Measurements from ENCODE around the gene GHR. TPM values are rescaled to one million over a fixed set of nuclear protein-coding genes. Genes with fewer than 3 reads are reported as not detected.

GHR gene
- total RNA-seq, 1 donor from 2014 or later = not detected

DNA sequence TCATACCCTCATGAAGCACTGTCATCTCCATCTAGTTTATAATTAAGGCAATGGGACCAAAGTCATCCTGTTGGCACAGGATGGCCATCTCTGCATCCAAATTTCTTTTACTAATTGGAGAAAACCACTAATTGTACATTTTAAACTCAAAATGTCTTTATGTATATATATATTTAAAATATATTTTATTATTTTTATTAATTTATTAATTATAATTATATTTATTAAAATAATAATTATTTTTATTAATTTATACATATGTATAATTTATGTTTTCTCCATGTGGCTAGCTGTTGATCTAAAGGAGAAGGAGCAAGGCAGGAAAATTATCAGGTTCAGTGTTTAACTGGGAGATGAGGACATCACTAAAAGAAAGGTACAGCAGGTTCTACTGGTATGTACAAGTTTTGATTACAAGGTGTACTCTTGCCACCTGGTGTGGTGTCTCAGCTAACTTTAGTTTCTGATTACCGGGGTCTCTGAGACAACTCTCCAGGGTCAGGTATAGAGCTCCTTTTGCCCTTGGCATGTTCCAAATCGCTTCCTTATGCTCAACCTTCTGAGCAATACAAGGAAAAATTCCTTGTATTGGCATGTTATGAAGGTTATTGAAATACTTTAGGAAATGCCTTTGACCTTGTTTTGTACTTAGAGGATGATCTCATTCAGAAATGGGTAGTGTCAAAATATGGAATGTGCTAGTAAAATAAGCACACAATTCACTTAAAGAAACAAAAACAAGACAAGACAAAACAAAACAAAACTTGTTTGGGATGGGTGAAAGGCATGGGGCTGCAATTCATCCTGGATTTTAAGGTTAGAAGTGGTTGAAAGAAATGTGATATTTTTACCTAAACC, 79.6 kb downstream of the GHR start:
- H3K9me3 Mint-ChIP-seq = no peaks in the 10 kb centered on the region
- DNase-seq (ENCODE audit: low spot score) = no peak
- H3K27me3 Mint-ChIP-seq (ENCODE audit: insufficient read depth) = no peaks in the 10 kb centered on the region
- no peak overlapping the region for H3K27ac Mint-ChIP-seq
- H3K36me3 Mint-ChIP-seq (ENCODE audit: low read depth) = no peaks in the 10 kb centered on the region
- no peak overlapping the region for H3K4me3 Mint-ChIP-seq
- H3K4me1 Mint-ChIP-seq (ENCODE audit: low read depth) = no peaks in the 10 kb centered on the region
- intact Hi-C loops (cut with micrococcal nuclease) = no loop called here

DNA sequence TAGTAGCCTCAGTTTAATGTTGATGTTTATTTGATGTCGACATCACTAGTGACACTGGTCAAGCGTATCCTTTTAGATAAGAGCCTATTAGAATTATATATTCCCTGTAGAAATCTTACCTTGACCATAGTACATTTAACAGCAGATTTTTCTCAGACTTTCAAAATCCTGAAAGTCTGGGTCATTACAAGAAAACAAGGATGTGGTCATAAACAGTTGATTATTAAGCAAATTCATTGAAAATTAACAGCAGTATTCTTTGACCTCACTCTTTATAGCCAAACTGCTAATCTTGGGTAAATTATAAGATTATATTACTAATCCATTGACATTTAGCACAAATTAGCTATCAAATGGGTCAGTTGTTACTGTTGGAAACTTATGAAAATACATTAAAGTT, 83.4 kb downstream of the GHR start:
- DNase-seq (ENCODE audit: low spot score) = no peak
- no peaks in the 10 kb centered on the region for H3K4me1 Mint-ChIP-seq (ENCODE audit: low read depth)
- no peak overlapping the region for H3K4me3 Mint-ChIP-seq
- H3K27me3 Mint-ChIP-seq (ENCODE audit: insufficient read depth) = no peaks in the 10 kb centered on the region
- intact Hi-C loops (cut with micrococcal nuclease) = no loop called here
- no peaks in the 10 kb centered on the region for H3K9me3 Mint-ChIP-seq
- H3K27ac Mint-ChIP-seq = no peak overlapping the region
- no peaks in the 10 kb centered on the region for H3K36me3 Mint-ChIP-seq (ENCODE audit: low read depth)

DNA sequence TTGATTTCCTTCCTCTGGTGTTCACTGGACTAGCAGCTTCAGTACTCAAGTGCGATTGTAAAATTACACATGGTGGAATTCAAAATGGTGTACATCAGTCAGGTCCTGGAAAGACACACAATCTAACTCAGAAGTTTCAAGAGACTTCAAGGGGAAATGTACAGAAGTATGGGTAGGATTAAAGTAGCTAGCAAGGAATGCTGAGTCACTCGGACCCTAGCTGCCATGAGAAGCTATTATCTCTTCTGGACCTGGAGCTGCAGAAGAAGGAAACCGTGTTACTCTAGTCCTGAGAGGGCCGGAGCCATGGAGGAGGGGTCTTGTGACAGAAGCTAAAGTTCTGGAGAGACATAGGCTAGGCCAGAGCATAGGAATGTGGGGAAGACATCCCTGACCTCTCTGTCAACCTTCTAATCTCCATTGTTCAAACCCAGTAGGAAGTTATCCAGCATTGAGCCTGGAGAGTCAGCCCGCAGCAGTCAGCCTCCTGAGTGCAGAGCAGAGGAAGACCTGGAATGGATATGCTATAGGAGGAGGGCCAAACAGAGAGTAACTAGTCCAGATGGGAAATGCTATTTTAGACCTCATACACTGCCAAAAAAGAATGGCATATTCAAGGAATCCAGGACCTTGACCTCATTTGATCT, 84.3 kb downstream of the GHR start:
- no peak overlapping the region for H3K4me3 Mint-ChIP-seq
- H3K27me3 Mint-ChIP-seq (ENCODE audit: insufficient read depth) = no peaks in the 10 kb centered on the region
- no peaks in the 10 kb centered on the region for H3K4me1 Mint-ChIP-seq (ENCODE audit: low read depth)
- no peaks in the 10 kb centered on the region for H3K36me3 Mint-ChIP-seq (ENCODE audit: low read depth)
- no peak for DNase-seq (ENCODE audit: low spot score)
- no peak overlapping the region for H3K27ac Mint-ChIP-seq
- no peaks in the 10 kb centered on the region for H3K9me3 Mint-ChIP-seq
- intact Hi-C loops (cut with micrococcal nuclease) = no loop called here

DNA sequence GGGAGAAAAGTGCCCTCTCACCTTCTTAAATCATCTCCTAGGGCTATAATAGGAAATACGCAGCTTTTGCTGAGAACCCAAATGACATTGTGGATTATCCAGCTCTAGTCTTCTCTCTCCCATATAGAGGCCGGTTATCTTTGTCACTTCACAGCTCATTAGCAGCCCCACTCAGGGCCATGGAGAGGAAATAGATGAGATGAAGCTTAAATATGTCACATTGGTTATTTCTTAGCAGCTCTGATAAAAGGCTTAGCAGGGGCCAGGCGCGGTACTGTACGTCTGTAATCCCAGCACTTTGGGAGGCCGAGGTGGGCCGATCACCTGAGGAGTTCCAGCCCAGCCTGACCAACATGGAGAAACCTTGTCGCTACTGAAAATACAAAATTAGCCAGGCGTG, 90.0 kb downstream of the GHR start:
- Mint-ChIP-seq H3K4me1 (ENCODE audit: low read depth) (no peaks in the 10 kb centered on the region), H3K36me3 (ENCODE audit: low read depth) (no peaks in the 10 kb centered on the region), H3K27me3 (ENCODE audit: insufficient read depth) (no peaks in the 10 kb centered on the region), H3K27ac (no peak overlapping the region), H3K9me3 (no peaks in the 10 kb centered on the region), H3K4me3 (no peak overlapping the region)
- intact Hi-C loops (cut with micrococcal nuclease) = no loop called here
- DNase-seq (ENCODE audit: low spot score) = no peak

DNA sequence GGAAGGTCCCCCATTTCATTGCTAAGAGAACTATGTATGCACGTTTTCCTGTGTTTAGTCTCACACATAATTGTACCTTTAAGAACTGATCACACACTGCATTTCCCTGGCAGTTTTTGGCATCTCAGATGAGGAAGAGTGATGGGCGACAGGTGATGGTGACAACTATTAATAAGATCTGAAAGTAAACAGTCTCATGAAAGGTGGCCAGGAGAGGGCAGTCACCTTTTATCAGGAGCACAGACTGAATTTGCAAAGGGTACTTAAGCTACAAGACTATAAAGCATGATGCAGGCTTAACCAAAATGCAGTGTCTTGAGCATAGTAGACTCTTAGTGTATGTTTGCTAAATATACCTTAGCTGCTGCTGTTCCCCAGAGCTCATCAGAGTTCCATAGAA, 91.5 kb downstream of the GHR start:
- Mint-ChIP-seq H3K4me3 (no peak overlapping the region), H3K36me3 (ENCODE audit: low read depth) (no peaks in the 10 kb centered on the region), H3K4me1 (ENCODE audit: low read depth) (no peaks in the 10 kb centered on the region), H3K27ac (no peak overlapping the region), H3K9me3 (no peaks in the 10 kb centered on the region), H3K27me3 (ENCODE audit: insufficient read depth) (no peaks in the 10 kb centered on the region)
- DNase-seq (ENCODE audit: low spot score) = no peak
- intact Hi-C loops (cut with micrococcal nuclease) = no loop called here

- Mint-ChIP-seq H3K4me1 (ENCODE audit: low read depth) (no peaks in the 10 kb centered on the region), H3K9me3 (no peaks in the 10 kb centered on the region), H3K27ac (no peak overlapping the region), H3K27me3 (ENCODE audit: insufficient read depth) (no peaks in the 10 kb centered on the region), H3K4me3 (no peak overlapping the region), H3K36me3 (ENCODE audit: low read depth) (no peaks in the 10 kb centered on the region)
- intact Hi-C loops (cut with micrococcal nuclease) = no loop called here
- no peak for DNase-seq (ENCODE audit: low spot score)
Measured at GRCh38 chr5:42515504-42515903, 92.3 kb downstream of the GHR start.

GRCh38 chr5:42516282-42517042, 93.2 kb downstream of the GHR start:
- no peaks in the 10 kb centered on the region for H3K27me3 Mint-ChIP-seq (ENCODE audit: insufficient read depth)
- DNase-seq (ENCODE audit: low spot score) = no peak
- no peaks in the 10 kb centered on the region for H3K4me1 Mint-ChIP-seq (ENCODE audit: low read depth)
- no peaks in the 10 kb centered on the region for H3K36me3 Mint-ChIP-seq (ENCODE audit: low read depth)
- no peak overlapping the region for H3K4me3 Mint-ChIP-seq
- intact Hi-C loops (cut with micrococcal nuclease) = no loop called here
- H3K27ac Mint-ChIP-seq = no peak overlapping the region
- no peaks in the 10 kb centered on the region for H3K9me3 Mint-ChIP-seq

DNA sequence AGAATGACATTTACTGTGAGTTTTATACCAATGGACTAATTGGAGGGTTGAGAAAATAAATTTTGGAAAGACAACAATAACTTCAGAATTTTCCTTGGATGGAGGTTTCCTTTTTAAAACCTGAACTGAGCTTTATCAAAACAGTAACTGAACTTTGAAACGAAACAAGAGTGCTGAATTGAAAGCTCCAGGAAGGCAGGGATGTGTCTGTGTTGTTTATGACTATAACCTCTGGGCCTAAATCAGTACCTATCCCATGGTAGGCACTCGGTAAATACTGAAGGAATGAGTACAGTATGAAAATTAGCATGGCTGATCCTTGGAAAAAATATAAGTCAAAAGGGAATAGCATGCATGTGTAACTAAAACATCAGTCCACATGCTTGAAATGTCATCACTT, 93.9 kb downstream of the GHR start:
- no peak overlapping the region for H3K27ac Mint-ChIP-seq
- no peak overlapping the region for H3K4me3 Mint-ChIP-seq
- DNase-seq (ENCODE audit: low spot score) = no peak
- no peaks in the 10 kb centered on the region for H3K9me3 Mint-ChIP-seq
- H3K36me3 Mint-ChIP-seq (ENCODE audit: low read depth) = no peaks in the 10 kb centered on the region
- H3K4me1 Mint-ChIP-seq (ENCODE audit: low read depth) = no peaks in the 10 kb centered on the region
- intact Hi-C loops (cut with micrococcal nuclease) = no loop called here
- H3K27me3 Mint-ChIP-seq (ENCODE audit: insufficient read depth) = no peaks in the 10 kb centered on the region

GRCh38 chr5:42518595-42519221, 95.5 kb downstream of the GHR start:
- no peak for DNase-seq (ENCODE audit: low spot score)
- Mint-ChIP-seq H3K36me3 (ENCODE audit: low read depth) (no peaks in the 10 kb centered on the region), H3K4me3 (no peak overlapping the region), H3K27ac (no peak overlapping the region), H3K4me1 (ENCODE audit: low read depth) (no peaks in the 10 kb centered on the region), H3K27me3 (ENCODE audit: insufficient read depth) (no peaks in the 10 kb centered on the region), H3K9me3 (no peaks in the 10 kb centered on the region)
- intact Hi-C loops (cut with micrococcal nuclease) = no loop called here

- intact Hi-C loops (cut with micrococcal nuclease) = no loop called here
- H3K4me1 Mint-ChIP-seq (ENCODE audit: low read depth) = no peaks in the 10 kb centered on the region
- no peaks in the 10 kb centered on the region for H3K27me3 Mint-ChIP-seq (ENCODE audit: insufficient read depth)
- H3K36me3 Mint-ChIP-seq (ENCODE audit: low read depth) = no peaks in the 10 kb centered on the region
- no peak for DNase-seq (ENCODE audit: low spot score)
- no peaks in the 10 kb centered on the region for H3K9me3 Mint-ChIP-seq
- H3K4me3 Mint-ChIP-seq = no peak overlapping the region
- H3K27ac Mint-ChIP-seq = no peak overlapping the region
Measured at GRCh38 chr5:42520203-42520602, 97.0 kb downstream of the GHR start.

DNA sequence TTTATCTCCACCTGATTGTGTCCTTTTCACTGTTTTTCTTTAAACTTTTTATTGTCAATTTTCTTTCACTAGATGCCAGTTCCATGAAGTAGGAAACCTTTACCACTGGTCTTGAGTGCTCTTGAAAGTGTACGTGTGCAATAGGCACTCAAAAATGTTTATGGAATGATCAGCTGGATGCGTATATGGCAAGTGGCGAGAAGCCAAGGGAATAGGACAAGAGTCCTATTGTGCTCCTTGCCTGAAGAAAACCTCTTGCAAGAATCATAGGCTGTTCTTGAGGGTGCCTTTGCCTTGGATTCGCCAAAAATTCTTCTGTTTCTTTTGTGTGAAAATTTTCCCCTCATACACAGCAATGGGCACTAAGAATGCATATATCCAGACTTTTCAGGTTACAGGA, 97.7 kb downstream of the GHR start:
- Mint-ChIP-seq H3K36me3 (ENCODE audit: low read depth) (no peaks in the 10 kb centered on the region), H3K4me3 (no peak overlapping the region), H3K4me1 (ENCODE audit: low read depth) (no peaks in the 10 kb centered on the region), H3K27me3 (ENCODE audit: insufficient read depth) (no peaks in the 10 kb centered on the region), H3K9me3 (no peaks in the 10 kb centered on the region), H3K27ac (no peak overlapping the region)
- no peak for DNase-seq (ENCODE audit: low spot score)
- intact Hi-C loops (cut with micrococcal nuclease) = no loop called here

DNA sequence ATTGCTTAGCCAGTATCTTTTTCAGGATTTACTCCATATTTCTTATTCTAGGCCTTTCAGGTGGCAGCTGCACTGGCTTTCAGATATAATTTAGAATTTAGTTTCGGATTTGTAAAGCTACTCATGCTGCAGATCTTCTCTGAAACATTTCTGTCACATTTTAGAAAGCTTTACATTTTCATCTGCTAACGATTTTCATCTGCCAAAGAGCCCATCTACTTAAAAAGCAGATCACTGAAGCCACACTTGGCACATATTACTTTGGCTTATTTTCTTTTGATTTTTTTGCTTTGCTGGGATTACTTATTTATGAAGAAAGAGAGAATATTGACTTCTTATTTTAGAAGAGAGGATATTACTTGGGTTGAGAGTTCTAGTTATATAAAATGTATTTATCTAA, 98.2 kb downstream of the GHR start:
- H3K4me3 Mint-ChIP-seq = no peak overlapping the region
- no peaks in the 10 kb centered on the region for H3K9me3 Mint-ChIP-seq
- no peak overlapping the region for H3K27ac Mint-ChIP-seq
- H3K4me1 Mint-ChIP-seq (ENCODE audit: low read depth) = no peaks in the 10 kb centered on the region
- DNase-seq (ENCODE audit: low spot score) = no peak
- H3K36me3 Mint-ChIP-seq (ENCODE audit: low read depth) = no peaks in the 10 kb centered on the region
- H3K27me3 Mint-ChIP-seq (ENCODE audit: insufficient read depth) = no peaks in the 10 kb centered on the region
- intact Hi-C loops (cut with micrococcal nuclease) = no loop called here

DNA sequence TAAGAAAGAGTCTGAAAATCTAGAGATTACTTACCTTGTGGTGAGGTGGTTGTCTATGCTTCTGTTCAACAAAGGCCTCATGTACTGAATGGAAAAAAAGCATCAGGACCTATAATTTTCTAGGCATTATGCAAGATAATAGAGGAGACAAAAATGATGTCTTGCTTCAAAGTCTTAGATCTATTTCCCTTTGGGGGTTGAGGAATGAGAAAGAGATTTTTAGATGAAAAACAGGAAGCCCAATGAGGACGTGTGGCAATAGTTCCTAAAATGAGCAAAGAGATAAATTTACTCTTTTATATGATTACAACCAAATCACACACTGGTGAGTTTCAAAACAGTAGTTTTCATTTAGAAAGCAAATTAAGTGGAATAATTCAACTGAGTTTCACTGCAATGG, 99.5 kb downstream of the GHR start:
- Mint-ChIP-seq H3K36me3 (ENCODE audit: low read depth) (no peaks in the 10 kb centered on the region), H3K4me1 (ENCODE audit: low read depth) (no peaks in the 10 kb centered on the region), H3K27me3 (ENCODE audit: insufficient read depth) (no peaks in the 10 kb centered on the region), H3K4me3 (no peak overlapping the region), H3K27ac (no peak overlapping the region), H3K9me3 (no peaks in the 10 kb centered on the region)
- intact Hi-C loops (cut with micrococcal nuclease) = no loop called here
- no peak for DNase-seq (ENCODE audit: low spot score)
